ENCODE measurements around the gene RGSL1. TPM values are rescaled to one million over a fixed set of nuclear protein-coding genes. Genes with fewer than 3 reads are reported as not detected.

RGSL1 gene
- not detected for total RNA-seq
- polyA plus RNA-seq (2013, experiment 1 of 2), result not detected
- polyA plus RNA-seq (2013, experiment 2 of 2), result not detected
- long read RNA-seq, experiment 1, result 0 reads
- long read RNA-seq, experiment 2, result 0 reads
- long read RNA-seq, experiment 3, result 0 reads
- long read RNA-seq, experiment 4, result 0 reads

DNA sequence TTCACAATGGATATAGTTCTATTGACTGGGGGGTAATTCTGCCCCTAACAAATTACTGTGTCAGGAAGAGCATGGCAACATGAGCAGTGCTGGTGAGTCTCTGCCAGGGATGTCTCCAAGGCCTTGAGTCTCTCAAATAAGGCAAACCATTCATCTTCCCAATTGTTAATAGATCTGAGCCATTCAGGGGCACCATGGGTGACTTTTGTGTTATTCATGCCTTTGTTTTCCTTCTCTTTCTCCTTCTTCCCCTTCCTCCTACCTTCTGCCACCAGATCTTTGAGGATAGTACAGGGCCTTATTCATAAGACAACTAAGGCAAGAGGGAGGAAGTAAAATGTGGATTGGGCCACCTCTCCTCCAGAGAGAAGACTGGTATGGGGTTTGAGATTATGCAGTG is at the start of gene RGSL1:
TSS of gene RGSL1 (plus strand) at position 60 of the 400 bp plus-strand sequence. CDS start at position 80, 20 bp downstream.
- Histone ChIP-seq H3K36me3 (ENCODE audit: control insufficient read depth, insufficient read depth, low read length) (no peaks in the 10 kb centered on the region), H3K9me3 (ENCODE audit: control insufficient read depth, low read length) (peaks cover 6% of the 10 kb centered on the region), H3K9ac (ENCODE audit: extremely low read depth, low read length, poor library complexity, severe bottlenecking) (no peak within 1 kb of the TSS), H3K27me3 (ENCODE audit: control insufficient read depth, insufficient read depth, low read length, poor library complexity, severe bottlenecking) (peaks cover 41% of the 10 kb centered on the region), H3K4me1 (ENCODE audit: control insufficient read depth, insufficient read depth, low read length) (peaks cover 2% of the 10 kb centered on the region), H3K27ac (ENCODE audit: low read depth, low read length) (no peak within 1 kb of the TSS), H3K4me3 (ENCODE audit: low read length) (no peak within 1 kb of the TSS)
- TF ChIP-seq, protein P1, sequence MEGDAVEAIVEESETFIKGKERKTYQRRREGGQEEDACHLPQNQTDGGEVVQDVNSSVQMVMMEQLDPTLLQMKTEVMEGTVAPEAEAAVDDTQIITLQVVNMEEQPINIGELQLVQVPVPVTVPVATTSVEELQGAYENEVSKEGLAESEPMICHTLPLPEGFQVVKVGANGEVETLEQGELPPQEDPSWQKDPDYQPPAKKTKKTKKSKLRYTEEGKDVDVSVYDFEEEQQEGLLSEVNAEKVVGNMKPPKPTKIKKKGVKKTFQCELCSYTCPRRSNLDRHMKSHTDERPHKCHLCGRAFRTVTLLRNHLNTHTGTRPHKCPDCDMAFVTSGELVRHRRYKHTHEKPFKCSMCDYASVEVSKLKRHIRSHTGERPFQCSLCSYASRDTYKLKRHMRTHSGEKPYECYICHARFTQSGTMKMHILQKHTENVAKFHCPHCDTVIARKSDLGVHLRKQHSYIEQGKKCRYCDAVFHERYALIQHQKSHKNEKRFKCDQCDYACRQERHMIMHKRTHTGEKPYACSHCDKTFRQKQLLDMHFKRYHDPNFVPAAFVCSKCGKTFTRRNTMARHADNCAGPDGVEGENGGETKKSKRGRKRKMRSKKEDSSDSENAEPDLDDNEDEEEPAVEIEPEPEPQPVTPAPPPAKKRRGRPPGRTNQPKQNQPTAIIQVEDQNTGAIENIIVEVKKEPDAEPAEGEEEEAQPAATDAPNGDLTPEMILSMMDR (conservative IDR thresholded peaks at IDR 0.05), result no peak
- no peak within 1 kb of the TSS for H3K4me3 Mint-ChIP-seq
- H3K27me3 Mint-ChIP-seq (ENCODE audit: insufficient read depth), result peaks cover 30% of the 10 kb centered on the region
- peaks cover 14% of the 10 kb centered on the region for H3K4me1 Mint-ChIP-seq
- no peak within 1 kb of the TSS for H3K27ac Mint-ChIP-seq
- no peaks in the 10 kb centered on the region for H3K36me3 Mint-ChIP-seq (ENCODE audit: low read depth)
- no peak for DNase-seq
- peaks cover 10% of the 10 kb centered on the region for H3K9me3 Mint-ChIP-seq

DNA sequence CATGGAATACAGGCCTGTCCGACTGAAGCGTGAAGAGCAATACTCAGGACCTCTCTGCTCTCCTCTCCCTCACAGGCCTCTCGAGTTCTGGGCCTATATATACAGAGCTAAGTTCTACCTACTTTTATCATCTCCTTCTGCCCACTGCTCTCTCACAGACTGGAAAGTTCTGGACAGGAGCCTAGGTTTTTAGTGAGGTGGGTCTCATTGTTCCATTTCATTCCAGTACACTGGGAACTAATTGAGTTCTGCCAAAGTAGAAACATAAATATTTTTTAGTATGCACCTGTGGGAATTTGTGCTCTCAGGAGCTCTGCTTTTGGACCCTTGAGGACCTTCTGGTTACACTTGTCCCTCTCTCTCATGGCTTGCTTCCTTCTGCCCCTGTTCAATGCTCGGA is 49.4 kb upstream of the RGSL1 start, which contains the start of gene TEDDM1:
TSS of gene TEDDM1 (minus strand) at position 101 of the 400 bp plus-strand sequence. CDS start 182 bp downstream, outside the sequence.
- Mint-ChIP-seq H3K4me1 (peaks cover 18% of the 10 kb centered on the region), H3K27me3 (ENCODE audit: insufficient read depth) (no peaks in the 10 kb centered on the region), H3K27ac (no peak within 1 kb of the TSS), H3K4me3 (no peak within 1 kb of the TSS), H3K9me3 (peaks cover 4% of the 10 kb centered on the region), H3K36me3 (ENCODE audit: low read depth) (no peaks in the 10 kb centered on the region)
- TF ChIP-seq, protein P1 (conservative IDR thresholded peaks at IDR 0.05), result no peak
- Histone ChIP-seq H3K4me3 (ENCODE audit: low read length) (no peak within 1 kb of the TSS), H3K27ac (ENCODE audit: low read depth, low read length) (no peak within 1 kb of the TSS), H3K9me3 (ENCODE audit: control insufficient read depth, low read length) (no peaks in the 10 kb centered on the region), H3K36me3 (ENCODE audit: control insufficient read depth, insufficient read depth, low read length) (no peaks in the 10 kb centered on the region), H3K4me1 (ENCODE audit: control insufficient read depth, insufficient read depth, low read length) (peaks cover 6% of the 10 kb centered on the region), H3K27me3 (ENCODE audit: control insufficient read depth, insufficient read depth, low read length, poor library complexity, severe bottlenecking) (no peaks in the 10 kb centered on the region), H3K9ac (ENCODE audit: extremely low read depth, low read length, poor library complexity, severe bottlenecking) (no peak within 1 kb of the TSS)
- WGBS, 2 experiments (ENCODE audit: insufficient coverage in 1 of 2, insufficient read length in 1 of 2), result 95 to 100% methylated on average over 1 to 4 of the region's 4 CpGs
- no peak for DNase-seq

DNA sequence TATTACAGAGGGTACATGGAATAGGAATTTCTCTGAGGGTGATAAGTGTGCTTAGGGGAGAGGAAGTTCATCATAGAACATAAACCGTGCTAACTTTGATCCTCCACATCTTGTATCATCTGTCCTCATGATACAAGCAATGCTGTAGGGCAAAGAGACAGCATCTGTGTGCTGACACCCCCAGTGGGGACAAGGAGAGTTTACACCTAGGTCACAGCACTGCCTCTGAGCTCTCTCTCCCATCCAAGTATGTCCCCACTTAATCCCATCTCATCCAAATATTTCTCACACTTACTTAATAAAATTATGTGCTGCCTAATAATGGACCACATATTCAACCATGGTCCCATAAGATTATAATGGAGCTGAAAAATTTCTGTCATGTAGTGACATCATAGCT is 45.2 kb upstream of the RGSL1 start:
- H3K27ac Mint-ChIP-seq, result no peak overlapping the region
- H3K9me3 Mint-ChIP-seq, result peaks cover 8% of the 10 kb centered on the region
- WGBS, 2 experiments (ENCODE audit: insufficient coverage in 1 of 2, insufficient read length in 1 of 2), result 100% methylated on average over 1 of the region's 1 CpG; no CpG with 5 or more reads in 1 of the 2 experiments
- H3K27me3 Mint-ChIP-seq (ENCODE audit: insufficient read depth), result no peaks in the 10 kb centered on the region
- peaks cover 6% of the 10 kb centered on the region for H3K4me1 Mint-ChIP-seq
- no peak for DNase-seq
- no peaks in the 10 kb centered on the region for H3K4me1 ChIP-seq (ENCODE audit: control insufficient read depth, insufficient read depth, low read length)
- H3K9me3 ChIP-seq (ENCODE audit: control insufficient read depth, low read length), result peaks cover 6% of the 10 kb centered on the region
- H3K27me3 ChIP-seq (ENCODE audit: control insufficient read depth, insufficient read depth, low read length, poor library complexity, severe bottlenecking), result no peaks in the 10 kb centered on the region
- no peak overlapping the region for H3K9ac ChIP-seq (ENCODE audit: extremely low read depth, low read length, poor library complexity, severe bottlenecking)
- no peaks in the 10 kb centered on the region for H3K36me3 Mint-ChIP-seq (ENCODE audit: low read depth)
- TF ChIP-seq, protein P1 (conservative IDR thresholded peaks at IDR 0.05), result peak; percentile 62
- no peak overlapping the region for H3K27ac ChIP-seq (ENCODE audit: low read depth, low read length)
- no peak overlapping the region for H3K4me3 Mint-ChIP-seq
- no peak overlapping the region for H3K4me3 ChIP-seq (ENCODE audit: low read length)
- no peaks in the 10 kb centered on the region for H3K36me3 ChIP-seq (ENCODE audit: control insufficient read depth, insufficient read depth, low read length)
